ENCODE data around the gene DUSP5. TPM values are rescaled to one million over a fixed set of nuclear protein-coding genes. Genes with fewer than 3 reads are reported as not detected.
A peak's percentile ranks its signal among the peaks of the same experiment; 100 is the strongest.

Gene DUSP5
- total and polyA plus RNA-seq, 5 donors from 2014 or later = 1.3 to 142 (median 3.1) TPM

- ATAC-seq (ENCODE audit: low read depth in 2 of 2) (no peak), DNase-seq (no peak)
- Mint-ChIP-seq H3K27me3 (no peaks in the 10 kb centered on the region), H3K27ac (peak overlapping the region; percentile 87 to 95 (median 91)), H3K4me3 (peak overlapping the region; percentile 70 to 92 (median 86)), H3K36me3 (peaks cover 28% of the 10 kb centered on the region), H3K4me1 (peaks cover 37 to 80% (median 57%) of the 10 kb centered on the region in 4 donors), H3K9me3 (peaks cover 0 to 2% (median 0%) of the 10 kb centered on the region in 7 donors)
- peaks cover 17% of the 10 kb centered on the region for H3K36me3 ChIP-seq (ENCODE audit: control insufficient read depth, insufficient read depth, low read length)
- peak overlapping the region; percentile 79 for H3K27ac ChIP-seq (ENCODE audit: insufficient read depth, low read length, poor library complexity, severe bottlenecking)
- H3K27me3 ChIP-seq (ENCODE audit: control insufficient read depth, insufficient read depth, low read length) = no peaks in the 10 kb centered on the region
- H3K9me3 ChIP-seq (ENCODE audit: control insufficient read depth in 2 of 2, low read length in 2 of 2) = no peaks in the 10 kb centered on the region
- peaks cover 68% of the 10 kb centered on the region for H3K4me1 ChIP-seq (ENCODE audit: control insufficient read depth, insufficient read depth, low read length, poor library complexity, severe bottlenecking)
- H3K4me3 ChIP-seq (ENCODE audit: low read depth, low read length) = peak overlapping the region; percentile 72
These were observed 5.9 kb downstream of the DUSP5 start for GRCh38 chr10:110503528-110504110.

GRCh38 chr10:110504111-110504735 is 6.5 kb downstream of the DUSP5 start:
- peak overlapping the region; percentile 72 for H3K4me3 ChIP-seq (ENCODE audit: low read depth, low read length)
- peak overlapping the region; percentile 79 for H3K27ac ChIP-seq (ENCODE audit: insufficient read depth, low read length, poor library complexity, severe bottlenecking)
- H3K4me1 ChIP-seq (ENCODE audit: control insufficient read depth, insufficient read depth, low read length, poor library complexity, severe bottlenecking) = peaks cover 62% of the 10 kb centered on the region
- peak; percentile 76 to 80 for ATAC-seq (ENCODE audit: low read depth in 2 of 2)
- H3K27me3 ChIP-seq (ENCODE audit: control insufficient read depth, insufficient read depth, low read length) = no peaks in the 10 kb centered on the region
- Mint-ChIP-seq H3K4me3 (peak overlapping the region; percentile 70 to 92 (median 86)), H3K4me1 (peaks cover 37 to 77% (median 54%) of the 10 kb centered on the region in 4 donors), H3K27ac (peak overlapping the region; percentile 87 to 95 (median 91)), H3K36me3 (peaks cover 34% of the 10 kb centered on the region), H3K9me3 (peaks cover 0 to 2% (median 0%) of the 10 kb centered on the region in 7 donors), H3K27me3 (no peaks in the 10 kb centered on the region)
- H3K9me3 ChIP-seq (ENCODE audit: control insufficient read depth in 2 of 2, low read length in 2 of 2) = no peaks in the 10 kb centered on the region
- peaks cover 17% of the 10 kb centered on the region for H3K36me3 ChIP-seq (ENCODE audit: control insufficient read depth, insufficient read depth, low read length)
- DNase-seq = peak; percentile 23 to 93 (median 58)

DNA sequence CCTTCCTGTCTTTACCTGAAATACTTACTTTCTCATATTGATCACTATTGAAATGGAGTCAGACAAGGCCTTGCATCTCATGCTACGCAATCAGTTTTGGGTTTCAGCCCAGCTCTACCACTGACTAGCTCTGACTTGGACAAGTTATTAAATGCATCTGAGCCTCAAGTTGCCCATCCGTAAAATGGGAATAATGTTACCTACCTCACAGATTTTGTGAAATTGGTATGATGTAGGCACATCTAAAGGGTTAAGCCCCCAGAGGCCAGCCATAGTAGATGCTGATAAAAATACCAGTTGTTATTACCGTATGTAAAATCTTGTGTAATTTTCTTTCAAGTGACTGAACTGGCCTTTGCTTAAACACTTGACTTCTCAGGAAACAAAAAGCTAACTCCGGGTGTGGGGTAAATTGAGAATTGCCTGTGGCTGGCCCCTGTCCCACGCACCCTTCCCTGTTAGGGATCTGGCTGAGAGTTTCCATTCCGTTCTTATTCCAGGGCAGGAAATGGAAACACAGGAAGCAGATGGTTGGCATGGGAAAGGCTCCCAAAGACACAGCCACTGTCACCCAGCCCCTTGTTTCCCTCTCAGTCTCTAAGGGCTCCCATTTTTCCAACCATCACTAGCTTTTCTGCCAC is 7.5 kb downstream of the DUSP5 start:
- Mint-ChIP-seq H3K4me1 (peaks cover 31 to 66% (median 47%) of the 10 kb centered on the region in 4 donors), H3K27ac (peak overlapping the region; percentile 84 to 91 (median 87)), H3K27me3 (no peaks in the 10 kb centered on the region), H3K9me3 (peaks cover 0 to 1% (median 0%) of the 10 kb centered on the region in 7 donors), H3K4me3 (peak overlapping the region in 2 of 4 donors; percentile 23 to 56), H3K36me3 (peaks cover 41% of the 10 kb centered on the region)
- ATAC-seq (ENCODE audit: low read depth in 2 of 2) = no peak
- Histone ChIP-seq H3K4me3 (ENCODE audit: low read depth, low read length) (peak overlapping the region; percentile 72), H3K36me3 (ENCODE audit: control insufficient read depth, insufficient read depth, low read length) (peaks cover 22% of the 10 kb centered on the region), H3K27ac (ENCODE audit: insufficient read depth, low read length, poor library complexity, severe bottlenecking) (no peak overlapping the region), H3K27me3 (ENCODE audit: control insufficient read depth, insufficient read depth, low read length) (no peaks in the 10 kb centered on the region), H3K9me3 (ENCODE audit: control insufficient read depth in 2 of 2, low read length in 2 of 2) (no peaks in the 10 kb centered on the region), H3K4me1 (ENCODE audit: control insufficient read depth, insufficient read depth, low read length, poor library complexity, severe bottlenecking) (peaks cover 52% of the 10 kb centered on the region)
- no peak for DNase-seq

DNA sequence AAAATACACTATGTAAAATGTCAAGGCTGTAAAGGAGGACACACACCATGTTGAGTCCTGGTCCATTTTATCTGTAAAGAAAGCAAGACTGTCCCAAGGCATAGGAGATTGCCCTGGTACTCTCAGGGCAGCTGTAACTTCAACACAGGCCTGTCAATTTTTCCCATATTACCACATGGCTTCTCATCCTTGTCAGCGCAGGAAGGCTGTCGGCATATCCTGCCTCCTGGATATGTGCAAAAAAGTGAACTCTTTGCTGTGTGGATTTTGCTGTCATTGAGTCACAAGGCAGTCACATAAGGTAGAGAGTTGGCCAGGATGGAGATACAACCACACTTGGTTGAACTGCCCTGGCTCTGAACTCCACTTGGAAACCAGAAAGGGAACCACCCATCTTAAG is 8.7 kb downstream of the DUSP5 start:
- H3K36me3 Mint-ChIP-seq = peaks cover 51% of the 10 kb centered on the region

DNA sequence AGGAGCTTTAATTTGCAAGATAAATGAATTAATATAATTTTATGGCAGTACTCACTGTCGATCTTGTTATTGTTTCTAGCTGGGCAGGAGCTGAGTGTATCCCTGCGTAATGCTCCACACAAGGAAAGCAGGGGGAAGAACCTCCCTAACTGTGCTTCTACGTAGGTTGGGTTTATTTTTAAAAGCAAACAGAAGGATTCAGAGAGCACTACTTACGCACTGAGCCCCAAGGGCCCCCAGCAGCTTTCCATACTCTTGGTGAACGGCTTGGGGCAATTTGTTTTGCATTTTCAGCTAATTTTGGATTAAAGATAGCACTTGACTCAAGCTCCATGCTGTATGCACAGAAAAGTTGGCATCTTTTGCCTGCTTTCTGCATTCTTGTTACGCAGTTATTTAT is 9.6 kb downstream of the DUSP5 start:
- Mint-ChIP-seq H3K4me1 (peaks cover 19 to 45% (median 27%) of the 10 kb centered on the region in 4 donors), H3K9me3 (no peaks in the 10 kb centered on the region)
- DNase-seq = no peak

More for the DNA sequence above, 8.7 kb downstream of the DUSP5 start:
- H3K36me3 ChIP-seq (ENCODE audit: control insufficient read depth, insufficient read depth, low read length) = peaks cover 34% of the 10 kb centered on the region
- H3K4me1 ChIP-seq (ENCODE audit: control insufficient read depth, insufficient read depth, low read length, poor library complexity, severe bottlenecking) = peaks cover 40% of the 10 kb centered on the region
- H3K4me3 ChIP-seq (ENCODE audit: low read depth, low read length) = no peak overlapping the region
- ATAC-seq (ENCODE audit: low read depth in 2 of 2) = no peak
- H3K9me3 ChIP-seq (ENCODE audit: control insufficient read depth in 2 of 2, low read length in 2 of 2) = no peaks in the 10 kb centered on the region
- peak overlapping the region in 1 of 3 donors; percentile 73 for H3K27ac Mint-ChIP-seq
- H3K4me3 Mint-ChIP-seq = no peak overlapping the region
- H3K4me1 Mint-ChIP-seq = peaks cover 21 to 54% (median 35%) of the 10 kb centered on the region in 4 donors
- no peak overlapping the region for H3K27ac ChIP-seq (ENCODE audit: insufficient read depth, low read length, poor library complexity, severe bottlenecking)
- H3K27me3 ChIP-seq (ENCODE audit: control insufficient read depth, insufficient read depth, low read length) = no peaks in the 10 kb centered on the region
- no peaks in the 10 kb centered on the region for H3K27me3 Mint-ChIP-seq
- no peak for DNase-seq
- H3K9me3 Mint-ChIP-seq = no peaks in the 10 kb centered on the region

DNA sequence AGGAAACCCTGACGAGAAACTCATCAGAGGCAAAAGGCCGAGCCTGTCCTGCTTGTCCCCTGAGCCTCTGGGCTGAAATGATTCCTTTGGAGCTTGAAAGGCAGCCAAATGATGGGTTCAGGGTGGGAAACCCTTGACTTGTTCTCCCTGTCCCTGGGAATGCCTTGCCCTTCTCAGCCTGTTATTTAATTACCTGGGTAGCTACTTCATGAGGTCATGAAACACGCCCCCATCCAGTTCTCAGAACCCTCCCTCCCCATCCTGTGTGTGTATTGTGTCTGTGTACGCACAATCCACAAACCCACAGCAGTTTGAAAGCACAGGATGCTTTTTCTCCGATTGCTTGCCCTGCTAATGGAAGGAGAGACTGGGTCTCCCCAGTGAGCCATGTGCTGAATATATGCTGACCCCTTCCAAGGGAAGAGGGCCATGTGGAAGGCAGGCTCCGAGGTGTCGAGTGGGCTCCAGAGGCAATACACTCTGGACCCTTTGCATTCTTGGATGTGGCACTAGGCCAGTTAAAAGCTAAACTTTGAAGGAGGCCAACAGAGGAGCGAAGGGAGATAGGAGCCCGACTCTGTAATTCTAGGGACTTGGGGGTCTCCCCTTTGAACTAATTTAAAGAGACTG is 10.6 kb downstream of the DUSP5 start:
- no peaks in the 10 kb centered on the region for H3K9me3 ChIP-seq (ENCODE audit: control insufficient read depth in 2 of 2, low read length in 2 of 2)
- Mint-ChIP-seq H3K36me3 (peaks cover 62% of the 10 kb centered on the region), H3K4me3 (no peak overlapping the region), H3K4me1 (peaks cover 10 to 36% (median 20%) of the 10 kb centered on the region in 4 donors), H3K27me3 (no peaks in the 10 kb centered on the region), H3K9me3 (no peaks in the 10 kb centered on the region), H3K27ac (no peak overlapping the region)
- no peak overlapping the region for H3K27ac ChIP-seq (ENCODE audit: insufficient read depth, low read length, poor library complexity, severe bottlenecking)
- DNase-seq (peak in 1 of 3 donors; percentile 34), ATAC-seq (ENCODE audit: low read depth in 2 of 2) (no peak)
- H3K27me3 ChIP-seq (ENCODE audit: control insufficient read depth, insufficient read depth, low read length) = no peaks in the 10 kb centered on the region
- peaks cover 21% of the 10 kb centered on the region for H3K4me1 ChIP-seq (ENCODE audit: control insufficient read depth, insufficient read depth, low read length, poor library complexity, severe bottlenecking)
- no peak overlapping the region for H3K4me3 ChIP-seq (ENCODE audit: low read depth, low read length)
- peaks cover 36% of the 10 kb centered on the region for H3K36me3 ChIP-seq (ENCODE audit: control insufficient read depth, insufficient read depth, low read length)

More for the DNA sequence above, 9.6 kb downstream of the DUSP5 start:
- Histone ChIP-seq H3K4me1 (ENCODE audit: control insufficient read depth, insufficient read depth, low read length, poor library complexity, severe bottlenecking) (peaks cover 31% of the 10 kb centered on the region), H3K9me3 (ENCODE audit: control insufficient read depth in 2 of 2, low read length in 2 of 2) (no peaks in the 10 kb centered on the region), H3K27me3 (ENCODE audit: control insufficient read depth, insufficient read depth, low read length) (no peaks in the 10 kb centered on the region), H3K4me3 (ENCODE audit: low read depth, low read length) (no peak overlapping the region), H3K36me3 (ENCODE audit: control insufficient read depth, insufficient read depth, low read length) (peaks cover 36% of the 10 kb centered on the region), H3K27ac (ENCODE audit: insufficient read depth, low read length, poor library complexity, severe bottlenecking) (no peak overlapping the region)
- Mint-ChIP-seq H3K27me3 (no peaks in the 10 kb centered on the region), H3K4me3 (no peak overlapping the region), H3K36me3 (peaks cover 56% of the 10 kb centered on the region), H3K27ac (peak overlapping the region in 1 of 3 donors; percentile 11)
- ATAC-seq (ENCODE audit: low read depth in 2 of 2) = no peak

DNA sequence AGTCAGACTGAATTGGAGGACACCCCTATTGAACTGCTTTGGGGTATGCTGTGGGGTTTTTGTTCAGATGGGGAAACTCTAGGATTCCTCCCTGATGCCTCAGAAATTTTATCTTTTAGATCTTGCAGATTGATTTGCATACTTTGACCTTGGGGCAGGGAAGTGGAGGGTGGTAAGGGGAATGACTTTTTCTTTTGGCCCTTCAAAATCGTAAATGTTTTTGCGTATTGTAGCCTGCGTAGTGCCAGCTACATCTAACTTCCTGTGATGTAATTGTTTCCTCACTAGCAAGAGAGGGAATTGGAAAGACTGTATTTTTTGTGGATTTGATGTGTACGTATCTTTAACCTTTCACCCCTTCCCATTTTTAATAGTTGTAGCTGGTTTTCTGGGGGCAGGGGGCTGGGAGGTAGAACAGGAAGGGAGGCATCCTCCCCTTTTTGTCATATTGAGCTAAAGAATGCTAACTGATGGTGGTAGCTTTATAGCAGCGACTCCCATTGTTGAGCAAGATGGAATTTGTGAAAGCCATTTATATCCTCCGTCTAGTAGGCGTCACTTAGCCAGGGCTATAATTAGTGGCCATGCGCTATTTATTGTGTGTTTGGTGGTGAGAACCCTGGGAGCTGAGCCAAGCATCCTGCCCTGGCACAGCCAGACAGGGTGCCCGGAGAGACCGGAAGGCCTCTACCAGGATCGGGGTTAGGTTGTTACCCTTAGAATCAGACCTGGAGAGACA is 11.3 kb downstream of the DUSP5 start:
- H3K27me3 ChIP-seq (ENCODE audit: control insufficient read depth, insufficient read depth, low read length) = no peaks in the 10 kb centered on the region
- ATAC-seq (ENCODE audit: low read depth in 2 of 2) (no peak), DNase-seq (no peak)
- H3K36me3 Mint-ChIP-seq = peaks cover 68% of the 10 kb centered on the region
- H3K4me3 ChIP-seq (ENCODE audit: low read depth, low read length) = no peak overlapping the region
- H3K4me1 ChIP-seq (ENCODE audit: control insufficient read depth, insufficient read depth, low read length, poor library complexity, severe bottlenecking) = peaks cover 14% of the 10 kb centered on the region
- H3K4me1 Mint-ChIP-seq = peaks cover 4 to 29% (median 15%) of the 10 kb centered on the region in 4 donors
- H3K27ac ChIP-seq (ENCODE audit: insufficient read depth, low read length, poor library complexity, severe bottlenecking) = no peak overlapping the region
- peaks cover 36% of the 10 kb centered on the region for H3K36me3 ChIP-seq (ENCODE audit: control insufficient read depth, insufficient read depth, low read length)
- no peak overlapping the region for H3K4me3 Mint-ChIP-seq
- H3K27ac Mint-ChIP-seq = no peak overlapping the region
- H3K9me3 ChIP-seq (ENCODE audit: control insufficient read depth in 2 of 2, low read length in 2 of 2) = no peaks in the 10 kb centered on the region
- H3K27me3 Mint-ChIP-seq = no peaks in the 10 kb centered on the region
- H3K9me3 Mint-ChIP-seq = no peaks in the 10 kb centered on the region

Measured in CD4-positive, CD25-positive, alpha-beta regulatory T cell (primary cell).